Measurements from ENCODE around the gene U2AF2.

DNA sequence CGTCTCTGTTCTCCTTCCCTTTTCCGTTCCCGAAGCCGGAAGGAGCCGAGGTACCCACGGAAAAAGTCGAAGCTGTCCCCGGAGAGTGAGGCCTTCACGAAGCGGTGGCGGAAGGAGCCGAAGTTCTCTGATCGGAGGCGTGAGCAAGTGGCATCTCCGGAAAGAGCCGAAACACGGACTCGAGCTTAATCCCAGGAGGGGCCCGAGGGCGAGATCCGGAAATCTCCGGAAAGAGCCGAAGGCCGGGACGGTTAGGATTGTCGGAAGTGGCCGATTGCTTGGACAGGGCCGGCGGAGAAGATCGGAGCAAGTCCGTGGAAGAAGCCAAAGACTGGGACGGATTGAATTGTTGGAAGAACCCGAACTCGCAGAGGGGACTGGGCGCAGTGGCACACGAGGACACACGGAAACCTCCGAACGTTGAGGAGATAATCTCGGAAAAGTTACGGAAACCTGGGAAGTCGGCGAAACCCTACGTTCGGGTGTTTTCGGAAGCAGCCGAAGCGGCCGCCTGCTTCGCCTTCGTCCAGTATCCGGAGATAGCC is 440 bp upstream of the U2AF2 start:
- TF ChIP-seq, protein P1, sequence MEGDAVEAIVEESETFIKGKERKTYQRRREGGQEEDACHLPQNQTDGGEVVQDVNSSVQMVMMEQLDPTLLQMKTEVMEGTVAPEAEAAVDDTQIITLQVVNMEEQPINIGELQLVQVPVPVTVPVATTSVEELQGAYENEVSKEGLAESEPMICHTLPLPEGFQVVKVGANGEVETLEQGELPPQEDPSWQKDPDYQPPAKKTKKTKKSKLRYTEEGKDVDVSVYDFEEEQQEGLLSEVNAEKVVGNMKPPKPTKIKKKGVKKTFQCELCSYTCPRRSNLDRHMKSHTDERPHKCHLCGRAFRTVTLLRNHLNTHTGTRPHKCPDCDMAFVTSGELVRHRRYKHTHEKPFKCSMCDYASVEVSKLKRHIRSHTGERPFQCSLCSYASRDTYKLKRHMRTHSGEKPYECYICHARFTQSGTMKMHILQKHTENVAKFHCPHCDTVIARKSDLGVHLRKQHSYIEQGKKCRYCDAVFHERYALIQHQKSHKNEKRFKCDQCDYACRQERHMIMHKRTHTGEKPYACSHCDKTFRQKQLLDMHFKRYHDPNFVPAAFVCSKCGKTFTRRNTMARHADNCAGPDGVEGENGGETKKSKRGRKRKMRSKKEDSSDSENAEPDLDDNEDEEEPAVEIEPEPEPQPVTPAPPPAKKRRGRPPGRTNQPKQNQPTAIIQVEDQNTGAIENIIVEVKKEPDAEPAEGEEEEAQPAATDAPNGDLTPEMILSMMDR (IDR thresholded peaks at IDR 0.05): no peak
- no peak for TF ChIP-seq EP300 (IDR thresholded peaks at IDR 0.05)

Data from stomach (tissue), 4 donors.